ENCODE measurements around the gene FPR1.

FPR1 gene

GRCh38 chr19:51786646-51787494 lies 35.2 kb upstream of the FPR1 start:
- TF ChIP-seq EZH2phosphoT487 (IDR thresholded peaks at IDR 0.05; ENCODE audit: borderline replicate concordance, low read length) = no peak
- Histone ChIP-seq H3F3A (ENCODE audit: control insufficient read depth, insufficient read depth) (no peaks in the 10 kb centered on the region), H3K9me2 (replicated peaks; ENCODE audit: control insufficient read depth, low read length) (no peaks in the 10 kb centered on the region), H3K4me1 (ENCODE audit: control insufficient read depth, low read length) (no peaks in the 10 kb centered on the region), H3K4me2 (ENCODE audit: low read length) (no peak overlapping the region), H3K9me3 (ENCODE audit: control insufficient read depth, insufficient read depth, low read length) (peaks cover 3% of the 10 kb centered on the region; the same call in 1 of the 2 replicates), H3K4me3 (ENCODE audit: low read length) (no peak overlapping the region), H3K27ac (ENCODE audit: low read depth, low read length) (no peak overlapping the region), H3K79me2 (ENCODE audit: control insufficient read depth, low read length) (no peaks in the 10 kb centered on the region), H4K20me1 (ENCODE audit: control insufficient read depth, insufficient read depth, low read depth, low read length) (no peaks in the 10 kb centered on the region), H3K36me3 (ENCODE audit: control insufficient read depth, low read length) (no peaks in the 10 kb centered on the region), H3K27me3 (ENCODE audit: control insufficient read depth, low read length) (no peaks in the 10 kb centered on the region)

GRCh38 chr19:51784922-51785690 lies 33.4 kb upstream of the FPR1 start:
- Histone ChIP-seq H4K20me1 (ENCODE audit: control insufficient read depth, insufficient read depth, low read depth, low read length) (no peaks in the 10 kb centered on the region), H3K4me1 (ENCODE audit: control insufficient read depth, low read length) (no peaks in the 10 kb centered on the region), H3F3A (ENCODE audit: control insufficient read depth, insufficient read depth) (no peaks in the 10 kb centered on the region), H3K9me2 (replicated peaks; ENCODE audit: control insufficient read depth, low read length) (no peaks in the 10 kb centered on the region), H3K79me2 (ENCODE audit: control insufficient read depth, low read length) (no peaks in the 10 kb centered on the region), H3K36me3 (ENCODE audit: control insufficient read depth, low read length) (no peaks in the 10 kb centered on the region), H3K27me3 (ENCODE audit: control insufficient read depth, low read length) (no peaks in the 10 kb centered on the region), H3K4me2 (ENCODE audit: low read length) (no peak overlapping the region), H3K27ac (ENCODE audit: low read depth, low read length) (no peak overlapping the region), H3K4me3 (ENCODE audit: low read length) (no peak overlapping the region), H3K9me3 (ENCODE audit: control insufficient read depth, insufficient read depth, low read length) (peaks cover 3% of the 10 kb centered on the region; the same call in 1 of the 2 replicates)
- TF ChIP-seq CTCF (IDR thresholded peaks at IDR 0.05; ENCODE audit: low read depth, low read length, poor library complexity, severe bottlenecking) (no peak), EZH2phosphoT487 (IDR thresholded peaks at IDR 0.05; ENCODE audit: borderline replicate concordance, low read length) (no peak)

GRCh38 chr19:51784109-51784785 lies 32.6 kb upstream of the FPR1 start:
- H3K4me3 ChIP-seq (ENCODE audit: low read length) = no peak overlapping the region
- no peaks in the 10 kb centered on the region for H4K20me1 ChIP-seq (ENCODE audit: control insufficient read depth, insufficient read depth, low read depth, low read length)
- H3K4me1 ChIP-seq (ENCODE audit: control insufficient read depth, low read length) = no peaks in the 10 kb centered on the region
- 0 out of 2 replicates have a peak, but pooled peaks cover 1% of the 10 kb centered on the region for H3K27me3 ChIP-seq (ENCODE audit: control insufficient read depth, low read length)
- TF ChIP-seq EZH2phosphoT487 (IDR thresholded peaks at IDR 0.05; ENCODE audit: borderline replicate concordance, low read length) = no peak
- TF ChIP-seq CTCF (IDR thresholded peaks at IDR 0.05; ENCODE audit: low read depth, low read length, poor library complexity, severe bottlenecking) = no peak
- H3K9me2 ChIP-seq (replicated peaks; ENCODE audit: control insufficient read depth, low read length) = no peaks in the 10 kb centered on the region
- H3K27ac ChIP-seq (ENCODE audit: low read depth, low read length) = no peak overlapping the region
- H3K9me3 ChIP-seq (ENCODE audit: control insufficient read depth, insufficient read depth, low read length) = peaks cover 3% of the 10 kb centered on the region; the same call in 1 of the 2 replicates
- H3K36me3 ChIP-seq (ENCODE audit: control insufficient read depth, low read length) = no peaks in the 10 kb centered on the region
- H3K4me2 ChIP-seq (ENCODE audit: low read length) = no peak overlapping the region
- no peaks in the 10 kb centered on the region for H3K79me2 ChIP-seq (ENCODE audit: control insufficient read depth, low read length)
- H3F3A ChIP-seq (ENCODE audit: control insufficient read depth, insufficient read depth) = no peaks in the 10 kb centered on the region

Data from DOHH2 (cell line).